Adrenal gland (tissue), 12 donors: Measurements from ENCODE around the gene VSX1. TPM values are rescaled to one million over a fixed set of nuclear protein-coding genes. Genes with fewer than 3 reads are reported as not detected.
A peak's percentile ranks its signal among the peaks of the same experiment; 100 is the strongest.

Experiments
- DNase-seq, 7 donors: peaks; one replicate each; pipeline ENCODE4 v3.0.0-alpha.2; 2019 to 2020
- H3K27ac ChIP-seq, 5 donors: fragments of 200-600 bp; sonication (generic) in 4 of 5; 1 replicate in 3 of 5; 2 replicates in 2 of 5; pipeline versions ENCODE4 v1.5.1 to v1.8.0; 2016 to 2020; ENCODE audit warnings: mild to moderate bottlenecking in 1 of 5
- H3K27me3 ChIP-seq: fragments of 200-600 bp; 2 replicates; pipeline ENCODE4 v1.8.0; 2021
- H3K36me3 ChIP-seq, 2 donors: fragments of 200-600 bp; replicated peaks in 1 of 2; 1 replicate in 1 of 2; 2 replicates in 1 of 2; pipeline versions ENCODE4 v1.5.1 to v1.8.0; 2018 to 2022
- H3K4me1 ChIP-seq, 2 donors: fragments of 200-600 bp; replicated peaks in 1 of 2; 1 replicate in 1 of 2; 2 replicates in 1 of 2; pipeline versions ENCODE4 v1.5.1 to v1.8.0; 2018 to 2021
- H3K4me3 ChIP-seq, 4 donors: fragments of 200-600 bp; sonication (generic) in 3 of 4; one replicate each; pipeline ENCODE4 v1.5.1; 2016 to 2018
- H3K9me3 ChIP-seq, 3 donors: fragments of 200-600 bp; sonication (generic) in 1 of 3; replicated peaks in 1 of 3; 1 replicate in 2 of 3; 2 replicates in 1 of 3; pipeline versions ENCODE4 v1.5.1 to v1.8.0; 2016 to 2021
- CTCF ChIP-seq, 6 experiments: fragments of 450-650 bp in 4 of 6; fragments of 200-600 bp in 2 of 6; sonication (generic) in 1 of 6; IDR thresholded peaks; 1 replicate in 5 of 6; 2 replicates in 1 of 6; pipeline versions ENCODE4 v1.5.1 to v1.8.0; 2016 to 2021; ENCODE audit warnings: antibody characterized with exemption in 6 of 6, mild to moderate bottlenecking in 2 of 6, moderate library complexity in 1 of 6
- POLR2A ChIP-seq, 2 donors: fragments of 450-650 bp; IDR thresholded peaks; one replicate each; pipeline ENCODE4 v1.6.1; 2017; ENCODE audit warnings: antibody characterized with exemption in 2 of 2, mild to moderate bottlenecking in 2 of 2, moderate library complexity in 1 of 2
- WGBS, 4 donors: extraction: QIAGEN DNeasy Blood & Tissue Kit in 2 of 4; methylation state at CpG; one replicate each; pipeline versions ENCODE4 v1.1.5 to v1.1.7; 2013 to 2017; 5-methylcytosine and 5-hydroxymethylcytosine counted together
- intact Hi-C, 2 donors: fragments of 100-400 bp; cut with DNase I; formaldehyde crosslinking; loops; one replicate each; pipeline versions ENCODE4 v1.14.1 to v1.15.0; 2022 to 2023
- polyA plus RNA-seq, 3 donors: library from polyadenylated mRNA; stranded (reverse); fragments of 200-250 nt in 2 of 3; fragments of 350-450 nt in 1 of 3; fragmentation: Illumina TruSeq in 1 of 3; extraction: RNeasy Lipid Tissue Mini Kit (QIAGEN cat#74804) in 1 of 3; gene quantifications; one replicate each; pipeline ENCODE4 v1.2.3, GENCODE V29; 2013 to 2014
- total RNA-seq, 9 donors: library from RNA; depleted of rRNA in 4 of 9; stranded (reverse); fragments of >200 nt in 4 of 9; fragments of 120-200 nt in 1 of 9; fragmentation: NEBNext Ultra II Directional in 1 of 9; extraction: Animal tissue kit (Norgen Biotek cat#: 25700) in 1 of 9; gene quantifications; one replicate each; pipeline versions ENCODE4 v1.1.0 to v1.2.4, GENCODE V29; 2013 to 2023
- donor health status: healthy with polysubstance abuse.
- donor health status: Bipolar disorder and iron deficiency.
- donor health status: DM: yes; HTN: yes; CAD: no.
- donor health status: DM: no; HTN: no; CAD: no.
- donor health status: DM: no; HTN: no; CAD: no.
- donor health status: DM: yes; HTN: yes; CAD: no.

VSX1 gene
- total and polyA plus RNA-seq, 12 donors: 0.06 to 2.2 (median 0.52) TPM; not detected in 1

GRCh38 chr20:25076201-25076600 lies 5.7 kb downstream of the VSX1 start:
- H3K9me3 ChIP-seq: no peaks in the 10 kb centered on the region
- peaks cover 0 to 11% of the 10 kb centered on the region in 2 donors for H3K4me1 ChIP-seq
- 38 to 70% (median 43%) methylated on average over 2 of the region's 2 CpGs; no CpG with 5 or more reads in 1 of the 4 donors for WGBS, 4 donors
- peaks cover 26% of the 10 kb centered on the region for H3K27me3 ChIP-seq
- no peaks in the 10 kb centered on the region for H3K36me3 ChIP-seq
- DNase-seq: peak in 2 of 7 donors; percentile 44 to 50
- intact Hi-C loops: loop anchor here in 1 of 2 donors (5.0 kb wide), 1 partner anchor 139 kb away; no protein-coding TSS in a partner anchor
- TF ChIP-seq POLR2A (IDR thresholded peaks at IDR 0.05): no peak
- TF ChIP-seq CTCF (IDR thresholded peaks at IDR 0.05): no peak
- peak overlapping the region in 1 of 5 donors; percentile 18 for H3K27ac ChIP-seq
- H3K4me3 ChIP-seq: no peak overlapping the region

DNA sequence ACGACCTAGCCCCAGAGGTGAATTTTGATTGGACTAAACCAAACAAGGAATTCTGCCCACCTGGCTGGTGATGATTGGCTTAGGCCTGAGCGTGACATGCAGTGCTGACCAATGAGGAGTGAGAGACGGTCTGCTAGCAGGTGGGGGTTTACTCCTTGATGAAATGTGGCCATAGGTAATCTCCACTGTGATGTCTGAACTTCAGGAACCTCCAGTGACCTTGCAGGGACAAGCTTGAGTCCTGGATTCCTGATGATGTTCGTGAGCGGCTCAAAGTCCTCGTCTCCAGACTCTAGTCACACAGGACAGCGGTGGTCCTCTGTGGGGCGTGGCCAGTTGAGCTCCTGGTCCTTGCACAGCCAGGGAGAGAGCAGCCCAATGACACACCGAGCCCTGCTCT lies 8.4 kb downstream of the VSX1 start:
- no peaks in the 10 kb centered on the region for H3K36me3 ChIP-seq
- 78 to 83% (median 82%) methylated on average over 6 to 9 of the region's 9 CpGs for WGBS, 4 donors
- no peak for TF ChIP-seq CTCF (IDR thresholded peaks at IDR 0.05)
- no peak for TF ChIP-seq POLR2A (IDR thresholded peaks at IDR 0.05)
- no peak overlapping the region for H3K27ac ChIP-seq
- intact Hi-C loops: no loop called here
- H3K4me1 ChIP-seq: peaks cover 0 to 11% of the 10 kb centered on the region in 2 donors
- no peak overlapping the region for H3K4me3 ChIP-seq
- H3K9me3 ChIP-seq: no peaks in the 10 kb centered on the region
- peak in 2 of 7 donors; percentile 5 to 21 for DNase-seq
- peaks cover 9% of the 10 kb centered on the region for H3K27me3 ChIP-seq

DNA sequence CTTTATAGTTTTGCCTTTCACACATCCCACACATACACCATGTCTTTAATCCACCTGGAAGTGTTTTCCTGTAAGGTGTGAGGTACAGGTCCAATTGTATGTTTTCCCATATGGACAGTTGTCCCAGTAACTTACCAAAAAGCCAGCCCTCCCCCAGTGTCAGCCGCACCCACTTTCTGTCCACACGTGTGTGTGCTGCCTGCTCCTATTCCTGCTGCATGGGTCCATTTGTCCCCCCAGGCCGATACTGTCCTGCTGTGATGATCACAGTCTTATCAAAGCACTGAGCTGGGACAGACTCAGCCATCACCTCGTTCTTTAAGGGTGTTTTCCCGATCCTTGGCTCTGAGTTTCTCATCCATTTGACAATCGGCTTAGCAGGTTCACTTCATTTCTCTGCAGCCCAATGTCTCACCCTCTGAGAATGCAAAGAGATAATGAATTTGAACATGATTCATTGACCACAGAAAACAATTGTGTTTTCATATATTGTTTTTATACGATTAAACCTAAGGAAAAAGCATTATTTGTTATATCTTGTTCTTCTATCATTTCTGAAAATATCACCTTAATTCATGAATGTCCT lies 9.6 kb downstream of the VSX1 start:
- Histone ChIP-seq H3K36me3 (no peaks in the 10 kb centered on the region), H3K27me3 (peaks cover 9% of the 10 kb centered on the region), H3K4me1 (peaks cover 0 to 2% of the 10 kb centered on the region in 2 donors), H3K9me3 (no peaks in the 10 kb centered on the region), H3K27ac (no peak overlapping the region), H3K4me3 (no peak overlapping the region)
- no peak for TF ChIP-seq POLR2A (IDR thresholded peaks at IDR 0.05)
- no peak for TF ChIP-seq CTCF (IDR thresholded peaks at IDR 0.05)
- peak in 2 of 7 donors; percentile 7 to 13 for DNase-seq
- WGBS, 4 donors: 52 to 67% (median 55%) methylated on average over 7 of the region's 7 CpGs
- intact Hi-C loops: no loop called here

DNA sequence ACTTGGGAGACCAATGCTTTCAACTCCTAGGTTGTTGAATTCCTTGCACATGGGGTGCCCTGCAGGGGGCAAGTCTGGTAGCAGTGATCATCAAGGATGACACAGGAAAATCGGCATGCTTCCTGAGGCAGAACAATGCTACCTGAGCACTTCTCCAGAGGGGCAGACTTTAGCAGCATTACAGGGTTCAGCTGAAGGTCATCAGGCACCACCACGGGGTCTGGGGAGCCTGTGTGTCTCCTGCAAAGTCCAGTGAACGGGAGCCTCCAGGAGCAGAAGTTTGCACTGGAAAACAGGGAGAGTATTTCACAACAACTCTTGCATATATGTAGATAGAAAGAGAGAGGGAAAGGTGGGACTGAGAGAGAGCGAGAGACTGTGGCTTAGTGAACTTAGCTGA lies 10.2 kb downstream of the VSX1 start:
- Histone ChIP-seq H3K27me3 (peaks cover 9% of the 10 kb centered on the region), H3K4me3 (no peak overlapping the region), H3K27ac (no peak overlapping the region), H3K4me1 (no peaks in the 10 kb centered on the region), H3K36me3 (no peaks in the 10 kb centered on the region), H3K9me3 (no peaks in the 10 kb centered on the region)
- DNase-seq: peak in 2 of 7 donors; percentile 11 to 27
- intact Hi-C loops: no loop called here
- TF ChIP-seq POLR2A (IDR thresholded peaks at IDR 0.05) (no peak), CTCF (IDR thresholded peaks at IDR 0.05) (no peak)
- WGBS, 4 donors: 33 to 39% (median 35%) methylated on average over 4 of the region's 4 CpGs
